Neural crest cell (in vitro differentiated cells): ENCODE data around the gene CD59. TPM values are rescaled to one million over a fixed set of nuclear protein-coding genes. Genes with fewer than 3 reads are reported as not detected.

Source experiments
- DNase-seq: peaks from one replicate; pipeline ENCODE4 v3.0.0; 2021; ENCODE audit warnings: low read depth, mixed read lengths, low spot score
- H3K27ac Mint-ChIP-seq: one replicate; pipeline ENCODE4 v1.8.0; 2021; ENCODE audit warnings: mild to moderate bottlenecking, mixed read lengths; ENCODE audit not compliant: unreplicated experiment
- H3K27me3 Mint-ChIP-seq: 2 replicates; pipeline ENCODE4 v1.8.0; 2021; ENCODE audit warnings: low read depth, mild to moderate bottlenecking, mixed read lengths
- H3K36me3 Mint-ChIP-seq: 2 replicates; pipeline ENCODE4 v1.8.0; 2021; ENCODE audit warnings: low read depth, mild to moderate bottlenecking, mixed read lengths
- H3K4me1 Mint-ChIP-seq: 2 replicates; pipeline ENCODE4 v1.8.0; 2021; ENCODE audit warnings: mixed read lengths
- H3K4me3 Mint-ChIP-seq: one replicate; pipeline ENCODE4 v1.8.0; 2021; ENCODE audit warnings: mild to moderate bottlenecking, mixed read lengths
- H3K9me3 Mint-ChIP-seq: 2 replicates; pipeline ENCODE4 v1.8.0; 2021; ENCODE audit warnings: mixed read lengths
- CTCF ChIP-seq: fragments of 200-600 bp; sonication (generic); conservative IDR thresholded peaks from 2 replicates; pipeline ENCODE4 v1.5.0; 2021; ENCODE audit warnings: antibody characterized with exemption, mild to moderate bottlenecking
- total RNA-seq: library from RNA; stranded (reverse); gene quantifications from 2 replicates; pipeline ENCODE4 v1.2.1, GENCODE V29; 2021

CD59 gene
- total RNA-seq, 1 donor from 2014 or later: 86.3 TPM

- no peak overlapping the region for H3K27ac Mint-ChIP-seq
- H3K4me3 Mint-ChIP-seq: peak overlapping the region; percentile 51
- H3K36me3 Mint-ChIP-seq: peaks cover 2% of the 10 kb centered on the region
- DNase-seq: no peak
- peak; percentile 22 for TF ChIP-seq CTCF
- H3K4me1 Mint-ChIP-seq: peaks cover 44% of the 10 kb centered on the region
- H3K9me3 Mint-ChIP-seq: no peaks in the 10 kb centered on the region
- no peaks in the 10 kb centered on the region for H3K27me3 Mint-ChIP-seq
Observed at GRCh38 chr11:33704240-33705002, 31.8 kb downstream of the CD59 start.

GRCh38 chr11:33703788-33704187 lies 32.4 kb downstream of the CD59 start:
- Mint-ChIP-seq H3K36me3 (peaks cover 2% of the 10 kb centered on the region), H3K4me3 (peak overlapping the region; percentile 51), H3K4me1 (peaks cover 44% of the 10 kb centered on the region), H3K27me3 (no peaks in the 10 kb centered on the region), H3K27ac (no peak overlapping the region), H3K9me3 (no peaks in the 10 kb centered on the region)
- no peak for DNase-seq
- no peak for TF ChIP-seq CTCF

GRCh38 chr11:33703234-33703633 lies 33.0 kb downstream of the CD59 start:
- Mint-ChIP-seq H3K4me3 (peak overlapping the region; percentile 34), H3K27ac (no peak overlapping the region), H3K27me3 (no peaks in the 10 kb centered on the region), H3K9me3 (no peaks in the 10 kb centered on the region), H3K36me3 (no peaks in the 10 kb centered on the region), H3K4me1 (peaks cover 46% of the 10 kb centered on the region)
- no peak for DNase-seq
- TF ChIP-seq CTCF: no peak

GRCh38 chr11:33701302-33702230 lies 34.7 kb downstream of the CD59 start:
- no peak for TF ChIP-seq CTCF
- no peaks in the 10 kb centered on the region for H3K27me3 Mint-ChIP-seq

GRCh38 chr11:33700502-33701271 lies 35.5 kb downstream of the CD59 start, which contains the start of gene C11orf91:
TSS of gene C11orf91 (minus strand) at chr11:33700826. CDS start at chr11:33700740, 86 bp downstream.
- DNase-seq: peak; percentile 100
- H3K9me3 Mint-ChIP-seq: no peaks in the 10 kb centered on the region
- H3K4me3 Mint-ChIP-seq: peak within 1 kb of the TSS; percentile 87
- no peaks in the 10 kb centered on the region for H3K27me3 Mint-ChIP-seq
- H3K27ac Mint-ChIP-seq: peak within 1 kb of the TSS; percentile 97
- H3K36me3 Mint-ChIP-seq: no peaks in the 10 kb centered on the region
- peaks cover 60% of the 10 kb centered on the region for H3K4me1 Mint-ChIP-seq
- no peak for TF ChIP-seq CTCF

More at GRCh38 chr11:33701302-33702230, 34.7 kb downstream of the CD59 start:
- H3K9me3 Mint-ChIP-seq: no peaks in the 10 kb centered on the region
- peak overlapping the region; percentile 97 for H3K27ac Mint-ChIP-seq
- DNase-seq: no peak
- no peaks in the 10 kb centered on the region for H3K36me3 Mint-ChIP-seq
- H3K4me1 Mint-ChIP-seq: peaks cover 52% of the 10 kb centered on the region
- peak overlapping the region; percentile 87 for H3K4me3 Mint-ChIP-seq
